Temporal lobe (tissue), 2 donors: Measurements from ENCODE around the gene UBN2. TPM values are rescaled to one million over a fixed set of nuclear protein-coding genes. Genes with fewer than 3 reads are reported as not detected.

Experiments
- small RNA-seq: library from RNA; depleted of rRNA; stranded (forward); fragments of <200 nt; gene quantifications from one replicate; pipeline ENCODE3, GENCODE V24; 2014; ENCODE audit warnings: low replicate concordance
- total RNA-seq: library from RNA; depleted of rRNA; stranded (reverse); fragments of >200 nt; gene quantifications from one replicate; pipeline ENCODE4 v1.2.3, GENCODE V29; 2014

Gene UBN2
- total RNA-seq, 1 donor from 2014 or later = 18.9 TPM

Small RNA genes lying within 50 kb of the gene (small RNA-seq; reads per million reads assigned to genes)
- gene AC009220.1 (not detected), gene RNU6-206P (not detected)

Other genes starting within 250 kb of the UBN2 start
- gene KIAA1549, start 249.8 kb upstream of the UBN2 start, total RNA-seq = 40.6 TPM
- 10.8 TPM for gene ZC3HAV1L, start 195.2 kb upstream of the UBN2 start, total RNA-seq
- 3.7 TPM for gene ZC3HAV1, start 121.5 kb upstream of the UBN2 start, total RNA-seq
- gene FMC1, start 110.1 kb downstream of the UBN2 start, total RNA-seq = 4.9 TPM
- gene LUC7L2, start 128.7 kb downstream of the UBN2 start, total RNA-seq = 48.4 TPM